IPS-11a (cell line): ENCODE measurements around the gene CASS4.
A peak's percentile ranks its signal among the peaks of the same experiment; 100 is the strongest.

Experiments
- H3K4me3 ChIP-seq: one replicate; pipeline ENCODE4 v1.5.1; 2013; ENCODE audit warnings: low read depth, low read length, control low read depth

Gene CASS4

GRCh38 chr20:56442389-56443365, 30.6 kb downstream of the CASS4 start:
- H3K4me3 ChIP-seq: no peak overlapping the region

GRCh38 chr20:56443654-56444540, 31.8 kb downstream of the CASS4 start:
- no peak overlapping the region for H3K4me3 ChIP-seq

- H3K4me3 ChIP-seq: no peak overlapping the region
Observed at GRCh38 chr20:56445130-56445529, 33.1 kb downstream of the CASS4 start.

GRCh38 chr20:56445540-56445939, 33.5 kb downstream of the CASS4 start:
- H3K4me3 ChIP-seq: no peak overlapping the region

GRCh38 chr20:56447227-56447626, 35.2 kb downstream of the CASS4 start:
- no peak overlapping the region for H3K4me3 ChIP-seq

- H3K4me3 ChIP-seq: no peak overlapping the region
Observed at GRCh38 chr20:56449459-56449858, 37.4 kb downstream of the CASS4 start.

GRCh38 chr20:56451056-56451765, 39.2 kb downstream of the CASS4 start:
- no peak overlapping the region for H3K4me3 ChIP-seq

- no peak overlapping the region for H3K4me3 ChIP-seq
Observed at GRCh38 chr20:56453352-56453751, 41.3 kb downstream of the CASS4 start.

- no peak overlapping the region for H3K4me3 ChIP-seq
Observed at GRCh38 chr20:56454754-56455153, 42.7 kb downstream of the CASS4 start.

GRCh38 chr20:56458206-56458821, 46.3 kb downstream of the CASS4 start:
- H3K4me3 ChIP-seq: no peak overlapping the region

- H3K4me3 ChIP-seq: no peak overlapping the region
Observed at GRCh38 chr20:56460459-56460858, 48.4 kb downstream of the CASS4 start.

- H3K4me3 ChIP-seq: no peak overlapping the region
Observed at GRCh38 chr20:56461576-56461975, 49.5 kb downstream of the CASS4 start.

GRCh38 chr20:56463428-56463827, 51.4 kb downstream of the CASS4 start:
- H3K4me3 ChIP-seq: no peak overlapping the region

GRCh38 chr20:56465997-56466396, 53.9 kb downstream of the CASS4 start:
- H3K4me3 ChIP-seq: no peak overlapping the region

GRCh38 chr20:56467968-56468315, 55.9 kb downstream of the CASS4 start:
- H3K4me3 ChIP-seq: peak overlapping the region; percentile 94

GRCh38 chr20:56468316-56469076, 56.4 kb downstream of the CASS4 start, which contains the start of gene RTF2:
RTF2 (plus strand) TSS chr20:56468627; CDS start chr20:56468698, 71 bp downstream.
- H3K4me3 ChIP-seq: peak within 1 kb of the TSS; percentile 94

GRCh38 chr20:56469077-56469449, 57.0 kb downstream of the CASS4 start:
- H3K4me3 ChIP-seq: peak overlapping the region; percentile 94

- no peak overlapping the region for H3K4me3 ChIP-seq
Observed at GRCh38 chr20:56483970-56484369, 71.9 kb downstream of the CASS4 start.

- no peak overlapping the region for H3K4me3 ChIP-seq
Observed at GRCh38 chr20:56487216-56487615, 75.2 kb downstream of the CASS4 start.

GRCh38 chr20:56488566-56488965, 76.5 kb downstream of the CASS4 start:
- H3K4me3 ChIP-seq: no peak overlapping the region
